HG02798 (cell line): ENCODE measurements around the gene NLRP9.

ENCODE experiments used
- ATAC-seq: cut with Tn5 transposase; IDR thresholded peaks from one replicate; pipeline ENCODE4 v1.9.1; 2021; ENCODE audit warnings: mild to moderate bottlenecking; ENCODE audit not compliant: unreplicated experiment, poor library complexity

Gene NLRP9

GRCh38 chr19:55658846-55659459 lies 79.2 kb downstream of the NLRP9 start:
- ATAC-seq, result no peak
